HFF-Myc (cell line): ENCODE data around the gene FAF1.

ENCODE experiments used
- DNase-seq: peaks from one replicate; pipeline ENCODE4 v3.0.0-alpha.2; 2011; ENCODE audit warnings: low read depth; ENCODE audit errors: extremely low read depth
- H3K4me3 ChIP-seq: replicated peaks from 2 replicates; pipeline ENCODE4 v1.5.1; 2011; ENCODE audit warnings: low read depth, mild to moderate bottlenecking, control low read depth, low read length
- CTCF ChIP-seq: IDR thresholded peaks from 2 replicates; pipeline ENCODE4 v1.5.1; 2012; ENCODE audit warnings: mild to moderate bottlenecking, low read depth, low read length, control low read depth; ENCODE audit errors: missing control alignments

Gene FAF1

GRCh38 chr1:50488356-50488755, 471.7 kb downstream of the FAF1 start:
- no peak for DNase-seq
- no peak for TF ChIP-seq CTCF
- H3K4me3 ChIP-seq: no peak overlapping the region

GRCh38 chr1:50487725-50488124, 472.3 kb downstream of the FAF1 start:
- no peak overlapping the region for H3K4me3 ChIP-seq
- no peak for DNase-seq
- TF ChIP-seq CTCF: no peak

DNA sequence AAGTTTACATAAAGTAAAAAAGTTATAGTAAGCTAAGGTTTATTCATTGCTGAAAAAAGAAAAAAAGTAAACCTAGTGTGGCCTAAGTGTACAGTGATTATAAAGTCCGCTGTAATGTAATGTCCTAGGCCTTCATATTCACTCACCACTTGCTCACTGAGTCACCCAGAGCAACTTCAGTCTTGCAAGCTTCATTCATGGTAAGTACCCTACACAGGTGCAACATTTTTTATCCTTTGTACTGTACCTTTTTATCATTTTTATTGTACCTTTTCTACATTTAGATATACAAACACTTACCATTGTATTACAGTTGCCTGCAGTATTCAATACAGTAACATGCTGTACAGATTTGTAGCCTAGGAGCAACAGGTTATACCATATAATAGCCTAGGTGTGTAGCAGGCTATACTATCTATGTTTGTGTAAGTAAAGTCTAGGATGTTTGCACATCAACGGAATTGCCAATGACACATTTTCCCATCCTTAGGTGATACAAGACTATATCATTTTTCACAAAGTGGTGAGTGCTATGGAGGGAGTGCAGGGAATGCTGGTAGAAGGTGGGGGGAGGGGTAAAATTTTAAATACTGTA, 478.8 kb downstream of the FAF1 start:
- no peak overlapping the region for H3K4me3 ChIP-seq
- TF ChIP-seq CTCF: no peak
- DNase-seq: no peak

DNA sequence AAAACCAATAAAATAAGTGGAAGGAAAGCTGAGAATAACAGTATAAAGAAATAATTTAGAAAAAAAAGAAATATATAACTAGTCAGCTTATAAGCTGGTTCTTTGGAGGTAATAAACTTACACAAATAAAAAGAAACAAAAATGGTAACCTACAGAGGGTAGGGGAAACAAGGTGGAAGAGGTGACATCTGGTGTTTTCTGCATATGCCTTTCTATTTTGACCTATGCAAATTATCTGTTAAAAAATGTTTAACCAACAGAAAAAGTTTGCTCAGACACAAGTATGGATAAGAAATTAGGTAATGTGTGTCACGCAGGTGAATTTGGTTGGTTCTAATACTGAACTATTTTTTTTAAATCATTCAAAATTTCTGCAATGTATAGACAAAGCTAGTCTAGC, 483.3 kb downstream of the FAF1 start:
- no peak for DNase-seq
- no peak for TF ChIP-seq CTCF
- no peak overlapping the region for H3K4me3 ChIP-seq

GRCh38 chr1:50474859-50475809, 484.9 kb downstream of the FAF1 start:
- H3K4me3 ChIP-seq: no peak overlapping the region
- no peak for TF ChIP-seq CTCF
- DNase-seq: no peak

- no peak for TF ChIP-seq CTCF
- DNase-seq: no peak
- no peak overlapping the region for H3K4me3 ChIP-seq
Observed at GRCh38 chr1:50473513-50473912, 486.6 kb downstream of the FAF1 start.

GRCh38 chr1:50471967-50472366, 488.1 kb downstream of the FAF1 start:
- no peak for DNase-seq
- TF ChIP-seq CTCF: no peak
- no peak overlapping the region for H3K4me3 ChIP-seq
